HCT116 (cell line): ENCODE data around the gene AUP1. TPM values are rescaled to one million over a fixed set of nuclear protein-coding genes. Genes with fewer than 3 reads are reported as not detected.

Source experiments
- ATAC-seq: fragments of 200-7000 bp; cut with Tn5 transposase; 2 replicates; pipeline ENCODE4 v1.9.1; 2020; ENCODE audit warnings: mild to moderate bottlenecking, moderate library complexity
- BruUV-seq: library from RNA; stranded (reverse); fragments of 400-500 nt; replicated peaks from 2 replicates; lab custom pipeline; 2021; lab: Mats Ljungman, UMichigan
- CTCF ChIA-PET: fragments of 300-600 bp; sonication (Branson Sonifier 250); formaldehyde crosslinking; loops from one replicate; lab custom pipeline; 2021; ENCODE audit warnings: antibody characterized with exemption; lab: Charles Lee
- POLR2A ChIA-PET: fragments of 300-600, 350-600 bp; sonication (Branson Sonifier 250); formaldehyde crosslinking; loops from one replicate; lab custom pipeline; 2021; ENCODE audit warnings: antibody characterized with exemption; lab: Charles Lee
- RAD21 ChIA-PET, 2 experiments: fragments of 300-600 bp; sonication (Branson Sonifier 250); formaldehyde crosslinking; loops; one replicate each; lab custom pipeline; 2023; ENCODE audit warnings: low total read pairs in 2 of 2; ENCODE audit not compliant: uncharacterized antibody in 2 of 2, unreplicated experiment in 2 of 2, low non-redundant PET in 1 of 2; lab: Charles Lee
- DNase-seq: peaks from one replicate; pipeline ENCODE4 v3.0.0-alpha.2; 2010; ENCODE audit warnings: low read depth, low spot score
- H2AFZ ChIP-seq: fragments of 200-600 bp; shearing (Covaris generic), sonication (generic); 2 replicates; pipeline ENCODE4 v1.6.1; 2017; ENCODE audit warnings: low read depth, mixed run types, mixed read lengths, antibody characterized with exemption, low read length; ENCODE audit not compliant: poor library complexity, severe bottlenecking
- H3K27ac ChIP-seq: 2 replicates; pipeline ENCODE4 v1.5.1; 2012; ENCODE audit warnings: low read depth, low read length
- H3K27me3 ChIP-seq: fragments of 200-600 bp; sonication (generic); 2 replicates; pipeline ENCODE4 v1.6.1; 2016; ENCODE audit warnings: mixed run types, low read length, mixed read lengths; ENCODE audit not compliant: insufficient read depth
- H3K36me3 ChIP-seq, 2 experiments: fragments of 200-500 bp in 1 of 2; fragments of 200-600 bp in 1 of 2; sonication (Bioruptor generic) in 1 of 2; sonication (generic) in 1 of 2; 2 replicates each; pipeline versions ENCODE4 v1.5.1 to v1.6.1; 2014 to 2016; ENCODE audit warnings: low read length in 2 of 2, inconsistent platforms in 1 of 2, mixed read lengths in 1 of 2, mixed run types in 1 of 2; ENCODE audit not compliant: insufficient read depth in 2 of 2, control insufficient read depth in 1 of 2
- H3K4me1 ChIP-seq, 2 experiments: fragments of 200-600 bp in 1 of 2; sonication (generic) in 1 of 2; 2 replicates each; pipeline versions ENCODE4 v1.5.1 to v1.6.1; 2012 to 2017; ENCODE audit warnings: low read length in 2 of 2, inconsistent platforms in 1 of 2, mild to moderate bottlenecking in 1 of 2, mixed read lengths in 1 of 2, mixed run types in 1 of 2, moderate library complexity in 1 of 2; ENCODE audit not compliant: insufficient read depth in 2 of 2, control insufficient read depth in 1 of 2
- H3K4me2 ChIP-seq: fragments of 200-600 bp; sonication (generic); 2 replicates; pipeline ENCODE4 v1.6.1; 2017; ENCODE audit warnings: mixed run types, low read length, mixed read lengths
- H3K4me3 ChIP-seq, 2 experiments: fragments of 200-600 bp in 1 of 2; sonication (generic) in 1 of 2; replicated peaks in 1 of 2; 2 replicates each; pipeline ENCODE4 v1.5.1; 2011 to 2016; ENCODE audit warnings: low read length in 2 of 2, control low read depth in 1 of 2, low read depth in 1 of 2, mild to moderate bottlenecking in 1 of 2, mixed read lengths in 1 of 2, mixed run types in 1 of 2
- H3K79me2 ChIP-seq: fragments of 200-600 bp; sonication (generic); 2 replicates; pipeline ENCODE4 v1.6.1; 2017; ENCODE audit warnings: mild to moderate bottlenecking, mixed run types, low read length, moderate library complexity, mixed read lengths; ENCODE audit not compliant: insufficient read depth
- H3K9ac ChIP-seq: fragments of 200-600 bp; sonication (generic); 2 replicates; pipeline ENCODE4 v1.6.1; 2016; ENCODE audit warnings: low read length, mixed read lengths
- H3K9me2 ChIP-seq: fragments of 200-600 bp; sonication (generic), shearing (Covaris generic); 2 replicates; pipeline ENCODE4 v1.6.1; 2017; ENCODE audit warnings: mixed run types, mild to moderate bottlenecking, moderate library complexity; ENCODE audit not compliant: insufficient read depth
- H3K9me3 ChIP-seq, 2 experiments: fragments of 200-500 bp in 1 of 2; fragments of 200-600 bp in 1 of 2; sonication (Bioruptor generic) in 1 of 2; sonication (generic) in 1 of 2; 2 replicates each; pipeline ENCODE4 v1.6.1; 2014 to 2017; ENCODE audit warnings: low read length in 2 of 2, mixed read lengths in 2 of 2, inconsistent platforms in 1 of 2, low read depth in 1 of 2, mild to moderate bottlenecking in 1 of 2, mixed run types in 1 of 2, moderate library complexity in 1 of 2; ENCODE audit not compliant: control insufficient read depth in 1 of 2, insufficient read depth in 1 of 2
- H4K20me1 ChIP-seq: fragments of 200-600 bp; sonication (generic), shearing (Covaris generic); 2 replicates; pipeline ENCODE4 v1.6.1; 2017; ENCODE audit warnings: mixed run types, mild to moderate bottlenecking, moderate library complexity; ENCODE audit not compliant: insufficient read depth
- CBX3 ChIP-seq: IDR thresholded peaks from 2 replicates; pipeline ENCODE4 v1.6.1; 2012; ENCODE audit warnings: low read depth
- EGR1 ChIP-seq: IDR thresholded peaks from 2 replicates; pipeline ENCODE4 v1.6.1; 2012; ENCODE audit warnings: low read depth
- ELF1 ChIP-seq: IDR thresholded peaks from 2 replicates; pipeline ENCODE4 v1.6.1; 2012; ENCODE audit warnings: low read depth, borderline replicate concordance
- EZH2 ChIP-seq: fragments of 200-600 bp; sonication (generic); IDR thresholded peaks from 2 replicates; pipeline ENCODE4 v1.6.1; 2017; ENCODE audit warnings: antibody characterized with exemption, mixed run types
- FOSL1 ChIP-seq: IDR thresholded peaks from 2 replicates; pipeline ENCODE4 v1.6.1; 2012; ENCODE audit warnings: low read depth
- JUND ChIP-seq: IDR thresholded peaks from 2 replicates; pipeline ENCODE4 v1.6.1; 2012
- MAX ChIP-seq: IDR thresholded peaks from 2 replicates; pipeline ENCODE4 v1.6.1; 2012
- POLR2A ChIP-seq: IDR thresholded peaks from 2 replicates; pipeline ENCODE4 v1.7.0; 2011; ENCODE audit warnings: borderline replicate concordance; ENCODE audit not compliant: insufficient read depth, insufficient read length; ENCODE audit errors: extremely low read depth
- RAD21 ChIP-seq: IDR thresholded peaks from 2 replicates; pipeline ENCODE4 v1.6.1; 2012; ENCODE audit warnings: low read depth, mild to moderate bottlenecking
- REST ChIP-seq: IDR thresholded peaks from 2 replicates; pipeline ENCODE4 v1.6.1; 2012; ENCODE audit warnings: low read depth
- SIN3A ChIP-seq: IDR thresholded peaks from 2 replicates; pipeline ENCODE4 v1.6.1; 2012; ENCODE audit warnings: low read depth
- SRF ChIP-seq: IDR thresholded peaks from 2 replicates; pipeline ENCODE4 v1.6.1; 2012; ENCODE audit warnings: low read depth
- TCF7L2 ChIP-seq: IDR thresholded peaks from 2 replicates; pipeline ENCODE4 v1.7.0; 2011; ENCODE audit warnings: borderline replicate concordance, inconsistent platforms; ENCODE audit not compliant: insufficient read depth, insufficient read length; ENCODE audit errors: extremely low read depth
- ZNF274 ChIP-seq: fragments of 200-500 bp; sonication (Bioruptor generic); IDR thresholded peaks from 2 replicates; pipeline ENCODE4 v1.6.1; 2014; ENCODE audit warnings: mild to moderate bottlenecking, low read depth, low read length, inconsistent platforms
- intact Hi-C: fragments of 100-400 bp; cut with micrococcal nuclease; formaldehyde crosslinking; loops from 2 replicates; pipeline ENCODE4 v1.10.0; 2022
- total RNA-seq: library from RNA; stranded (reverse); gene quantifications from one replicate; pipeline ENCODE4 v1.2.1, GENCODE V29; 2021; ENCODE audit not compliant: unreplicated experiment

Gene AUP1
- total RNA-seq, 1 experiment from 2014 or later = 116 TPM

GRCh38 chr2:74566076-74566753 lies 36.7 kb upstream of the AUP1 start:
- Histone ChIP-seq H3K27ac (no peak overlapping the region), H3K4me2 (no peak overlapping the region), H3K9ac (no peak overlapping the region), H2AFZ (no peak overlapping the region), H3K79me2 (no peaks in the 10 kb centered on the region), H3K4me3 (no peak overlapping the region), H3K36me3 (no peaks in the 10 kb centered on the region), H4K20me1 (no peaks in the 10 kb centered on the region), H3K4me1 (peaks cover 0 to 7% of the 10 kb centered on the region in 2 experiments; a peak in 1 of 4 replicates), H3K9me2 (no peaks in the 10 kb centered on the region), H3K27me3 (no peaks in the 10 kb centered on the region), H3K9me3 (no peaks in the 10 kb centered on the region)
- POLR2A ChIA-PET = interaction anchor here (1.9 kb wide), 1 partner anchor 7 kb away, joined by 5 read pairs; no protein-coding TSS in a partner anchor
- RAD21 ChIA-PET = no interaction called here
- TF ChIP-seq TCF7L2 (no peak), JUND (no peak), POLR2A (no peak), EZH2 (no peak), CBX3 (no peak), ZNF274 (no peak), RAD21 (no peak)
- CTCF ChIA-PET = no interaction called here
- intact Hi-C loops = no loop called here
- no peak for ATAC-seq
- no TSS peak for BruUV-seq
- DNase-seq = no peak

- Histone ChIP-seq H3K79me2 (no peaks in the 10 kb centered on the region), H3K9me3 (no peaks in the 10 kb centered on the region), H3K36me3 (0 out of 4 replicates have a peak, but pooled peaks cover 0 to 3% of the 10 kb centered on the region in 2 experiments), H3K9ac (no peak overlapping the region), H2AFZ (no peak overlapping the region), H4K20me1 (no peaks in the 10 kb centered on the region), H3K4me2 (no peak overlapping the region), H3K4me3 (no peak overlapping the region), H3K4me1 (peaks cover 0 to 18% of the 10 kb centered on the region in 2 experiments; a peak in 1 of 4 replicates), H3K27ac (no peak overlapping the region), H3K9me2 (no peaks in the 10 kb centered on the region), H3K27me3 (no peaks in the 10 kb centered on the region)
- no TSS peak for BruUV-seq
- DNase-seq (no peak), ATAC-seq (no peak)
- intact Hi-C loops = no loop called here
- ChIA-PET POLR2A (no interaction called here), RAD21 (no interaction called here), CTCF (no interaction called here)
- no peak for TF ChIP-seq REST
- TF ChIP-seq SIN3A = no peak
- TF ChIP-seq ZNF274 = no peak
- no peak for TF ChIP-seq EGR1
- no peak for TF ChIP-seq TCF7L2
- TF ChIP-seq MAX = no peak
- TF ChIP-seq FOSL1 = no peak
- no peak for TF ChIP-seq SRF
- TF ChIP-seq ELF1 = no peak
- TF ChIP-seq EZH2 = no peak
- TF ChIP-seq JUND = no peak
- TF ChIP-seq CBX3 = no peak
- TF ChIP-seq RAD21 = no peak
- TF ChIP-seq POLR2A = no peak
Observed at GRCh38 chr2:74564222-74564621, 34.7 kb upstream of the AUP1 start.
